Osteocyte (in vitro differentiated cells): ENCODE data around the gene PXDC1. TPM values are rescaled to one million over a fixed set of nuclear protein-coding genes. Genes with fewer than 3 reads are reported as not detected.

ENCODE experiments used
- DNase-seq: peaks from one replicate; pipeline ENCODE4 v3.0.0; 2021; ENCODE audit warnings: mixed read lengths; ENCODE audit not compliant: unreplicated experiment; ENCODE audit errors: extremely low spot score
- H3K27ac Mint-ChIP-seq: one replicate; pipeline ENCODE4 v1.8.0; 2021; ENCODE audit warnings: mild to moderate bottlenecking, mixed read lengths; ENCODE audit not compliant: unreplicated experiment
- H3K27me3 Mint-ChIP-seq: one replicate; pipeline ENCODE4 v1.8.0; 2021; ENCODE audit warnings: mixed read lengths; ENCODE audit not compliant: unreplicated experiment
- H3K36me3 Mint-ChIP-seq: one replicate; pipeline ENCODE4 v1.8.0; 2021; ENCODE audit warnings: mixed read lengths; ENCODE audit not compliant: unreplicated experiment
- H3K4me1 Mint-ChIP-seq: one replicate; pipeline ENCODE4 v1.8.0; 2021; ENCODE audit warnings: mixed read lengths; ENCODE audit not compliant: unreplicated experiment
- H3K4me3 Mint-ChIP-seq: one replicate; pipeline ENCODE4 v1.8.0; 2021; ENCODE audit warnings: mild to moderate bottlenecking, moderate library complexity, mixed read lengths; ENCODE audit not compliant: unreplicated experiment
- H3K9me3 Mint-ChIP-seq: one replicate; pipeline ENCODE4 v1.8.0; 2021; ENCODE audit warnings: mixed read lengths; ENCODE audit not compliant: unreplicated experiment
- total RNA-seq: library from RNA; stranded (reverse); gene quantifications from 2 replicates; pipeline ENCODE4 v1.2.1, GENCODE V29; 2021
- TF ChIP-seq, protein P1 (sequence below): fragments of 200-600 bp; sonication (generic); IDR thresholded peaks from 2 replicates; pipeline ENCODE4 v1.5.0; 2021; ENCODE audit warnings: antibody characterized with exemption, mild to moderate bottlenecking, moderate library complexity

The PXDC1 gene
- total RNA-seq, 1 donor from 2014 or later: 129 TPM

- H3K9me3 Mint-ChIP-seq: peaks cover 5% of the 10 kb centered on the region
- H3K27me3 Mint-ChIP-seq: no peaks in the 10 kb centered on the region
- TF ChIP-seq, protein P1, sequence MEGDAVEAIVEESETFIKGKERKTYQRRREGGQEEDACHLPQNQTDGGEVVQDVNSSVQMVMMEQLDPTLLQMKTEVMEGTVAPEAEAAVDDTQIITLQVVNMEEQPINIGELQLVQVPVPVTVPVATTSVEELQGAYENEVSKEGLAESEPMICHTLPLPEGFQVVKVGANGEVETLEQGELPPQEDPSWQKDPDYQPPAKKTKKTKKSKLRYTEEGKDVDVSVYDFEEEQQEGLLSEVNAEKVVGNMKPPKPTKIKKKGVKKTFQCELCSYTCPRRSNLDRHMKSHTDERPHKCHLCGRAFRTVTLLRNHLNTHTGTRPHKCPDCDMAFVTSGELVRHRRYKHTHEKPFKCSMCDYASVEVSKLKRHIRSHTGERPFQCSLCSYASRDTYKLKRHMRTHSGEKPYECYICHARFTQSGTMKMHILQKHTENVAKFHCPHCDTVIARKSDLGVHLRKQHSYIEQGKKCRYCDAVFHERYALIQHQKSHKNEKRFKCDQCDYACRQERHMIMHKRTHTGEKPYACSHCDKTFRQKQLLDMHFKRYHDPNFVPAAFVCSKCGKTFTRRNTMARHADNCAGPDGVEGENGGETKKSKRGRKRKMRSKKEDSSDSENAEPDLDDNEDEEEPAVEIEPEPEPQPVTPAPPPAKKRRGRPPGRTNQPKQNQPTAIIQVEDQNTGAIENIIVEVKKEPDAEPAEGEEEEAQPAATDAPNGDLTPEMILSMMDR: no peak
- DNase-seq: no peak
- no peak overlapping the region for H3K27ac Mint-ChIP-seq
- H3K36me3 Mint-ChIP-seq: peaks cover 10% of the 10 kb centered on the region
- no peak overlapping the region for H3K4me3 Mint-ChIP-seq
- H3K4me1 Mint-ChIP-seq: no peaks in the 10 kb centered on the region
These were observed 44.5 kb downstream of the PXDC1 start for GRCh38 chr6:3707024-3707423.

DNA sequence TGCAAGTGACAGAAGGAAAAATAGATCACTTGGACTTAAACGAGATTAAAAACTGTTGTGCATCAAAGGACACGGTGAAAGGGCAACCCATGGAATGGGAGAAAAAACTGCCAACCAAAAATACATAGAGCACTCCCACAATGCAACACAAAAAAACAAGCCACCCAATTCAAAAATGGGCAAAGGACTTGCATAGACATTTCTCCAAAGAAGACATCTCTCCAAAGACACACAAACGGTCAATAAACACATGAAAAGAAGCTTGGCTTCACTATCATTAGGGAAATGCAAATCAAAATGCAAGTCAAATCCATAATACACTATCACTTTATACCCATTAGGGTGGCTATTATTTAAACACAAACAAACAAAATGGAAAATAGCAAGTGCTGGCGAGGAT is 45.0 kb downstream of the PXDC1 start:
- TF ChIP-seq, protein P1: no peak
- Mint-ChIP-seq H3K36me3 (peaks cover 10% of the 10 kb centered on the region), H3K4me3 (no peak overlapping the region), H3K27ac (no peak overlapping the region), H3K9me3 (peaks cover 5% of the 10 kb centered on the region), H3K27me3 (no peaks in the 10 kb centered on the region), H3K4me1 (no peaks in the 10 kb centered on the region)
- DNase-seq: no peak

DNA sequence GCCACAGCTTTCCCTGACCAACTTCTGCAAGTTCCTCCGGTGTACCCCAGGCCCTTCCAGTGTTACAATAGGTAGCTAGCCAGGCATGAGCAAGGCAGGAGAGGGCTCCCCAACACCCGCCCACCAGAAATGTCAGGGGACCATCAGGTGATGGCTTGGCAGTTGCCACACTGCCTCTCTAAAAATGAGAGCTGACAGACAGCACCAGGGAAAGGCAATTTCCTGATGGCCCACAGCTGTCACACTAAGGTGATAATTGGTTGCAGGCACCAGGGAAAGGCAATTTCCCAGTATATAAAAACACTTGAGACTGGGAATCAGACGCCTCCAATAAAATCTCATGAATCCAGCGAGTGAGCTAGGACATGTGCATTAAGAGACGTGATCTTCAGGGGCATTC is 49.9 kb downstream of the PXDC1 start:
- H3K9me3 Mint-ChIP-seq: peaks cover 7% of the 10 kb centered on the region
- no peaks in the 10 kb centered on the region for H3K27me3 Mint-ChIP-seq
- H3K4me1 Mint-ChIP-seq: peaks cover 18% of the 10 kb centered on the region
- no peak for DNase-seq
- TF ChIP-seq, protein P1: no peak
- H3K27ac Mint-ChIP-seq: no peak overlapping the region
- H3K4me3 Mint-ChIP-seq: no peak overlapping the region
- peaks cover 5% of the 10 kb centered on the region for H3K36me3 Mint-ChIP-seq

DNA sequence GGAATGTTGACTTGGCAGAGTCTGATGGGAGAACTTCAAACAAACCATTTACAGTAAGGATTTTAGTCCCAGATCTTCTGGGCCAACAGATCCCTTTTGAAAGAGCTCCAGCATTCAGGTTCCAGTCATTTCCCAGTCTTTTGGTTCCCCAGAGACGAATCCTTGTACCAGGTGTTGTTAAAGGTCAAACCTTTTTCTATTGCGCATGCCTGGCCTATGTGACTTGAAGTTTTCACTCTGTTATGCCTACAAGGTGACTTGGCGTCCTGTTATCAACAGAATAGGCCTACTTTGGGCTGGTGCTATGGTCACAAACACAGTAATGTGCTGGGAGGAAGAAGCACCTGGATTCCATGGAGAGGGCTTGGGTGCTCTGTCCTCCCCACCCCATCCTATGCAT is 52.3 kb downstream of the PXDC1 start:
- no peak for DNase-seq
- TF ChIP-seq, protein P1: no peak
- Mint-ChIP-seq H3K9me3 (peaks cover 4% of the 10 kb centered on the region), H3K27ac (no peak overlapping the region), H3K27me3 (no peaks in the 10 kb centered on the region), H3K36me3 (peaks cover 2% of the 10 kb centered on the region), H3K4me1 (peaks cover 26% of the 10 kb centered on the region), H3K4me3 (no peak overlapping the region)

DNA sequence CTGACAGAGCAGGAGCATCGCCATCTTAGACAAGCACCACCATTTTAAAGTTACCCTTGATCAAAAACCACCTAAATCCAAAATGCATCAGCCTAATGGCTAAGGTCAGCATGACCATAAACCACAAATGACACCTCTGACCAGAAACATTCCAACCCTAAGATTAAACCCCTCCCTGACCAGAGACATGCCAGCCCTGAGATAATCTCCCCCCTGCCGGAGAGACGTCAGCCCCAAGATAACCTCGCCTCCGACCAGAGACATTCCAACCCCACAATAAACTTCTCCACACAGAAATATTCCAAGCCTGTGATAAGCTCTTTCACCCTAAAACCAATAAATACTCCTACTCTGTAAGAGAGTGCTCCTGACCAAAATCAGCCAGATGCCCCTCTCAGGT is 53.5 kb downstream of the PXDC1 start:
- TF ChIP-seq, protein P1: no peak
- H3K27me3 Mint-ChIP-seq: no peaks in the 10 kb centered on the region
- no peak overlapping the region for H3K27ac Mint-ChIP-seq
- peaks cover 2% of the 10 kb centered on the region for H3K36me3 Mint-ChIP-seq
- peaks cover 4% of the 10 kb centered on the region for H3K9me3 Mint-ChIP-seq
- H3K4me3 Mint-ChIP-seq: no peak overlapping the region
- no peak for DNase-seq
- peaks cover 26% of the 10 kb centered on the region for H3K4me1 Mint-ChIP-seq
